Measurements from ENCODE around the gene ZFP36L2.

- TF ChIP-seq POLR2AphosphoS5 (IDR thresholded peaks at IDR 0.05; ENCODE audit: low read depth, low read length) (no peak), POLR2A (IDR thresholded peaks at IDR 0.05; ENCODE audit: low read depth, low read length) (no peak)
These were observed 32.1 kb downstream of the ZFP36L2 start for GRCh38 chr2:43194121-43194869.

All from GM12892 (cell line).